GM19467 (cell line): Measurements from ENCODE around the gene CRYBG3.
"Not testable (repeated sequence)": the region's sequence is repeated elsewhere in the genome, so short reads cannot be mapped to it uniquely, and the experiment has no call there.

Source experiments
- ATAC-seq: cut with Tn5 transposase; IDR thresholded peaks from one replicate; pipeline ENCODE4 v1.9.1; 2021; ENCODE audit warnings: mild to moderate bottlenecking, moderate library complexity; ENCODE audit not compliant: unreplicated experiment

Gene CRYBG3

DNA sequence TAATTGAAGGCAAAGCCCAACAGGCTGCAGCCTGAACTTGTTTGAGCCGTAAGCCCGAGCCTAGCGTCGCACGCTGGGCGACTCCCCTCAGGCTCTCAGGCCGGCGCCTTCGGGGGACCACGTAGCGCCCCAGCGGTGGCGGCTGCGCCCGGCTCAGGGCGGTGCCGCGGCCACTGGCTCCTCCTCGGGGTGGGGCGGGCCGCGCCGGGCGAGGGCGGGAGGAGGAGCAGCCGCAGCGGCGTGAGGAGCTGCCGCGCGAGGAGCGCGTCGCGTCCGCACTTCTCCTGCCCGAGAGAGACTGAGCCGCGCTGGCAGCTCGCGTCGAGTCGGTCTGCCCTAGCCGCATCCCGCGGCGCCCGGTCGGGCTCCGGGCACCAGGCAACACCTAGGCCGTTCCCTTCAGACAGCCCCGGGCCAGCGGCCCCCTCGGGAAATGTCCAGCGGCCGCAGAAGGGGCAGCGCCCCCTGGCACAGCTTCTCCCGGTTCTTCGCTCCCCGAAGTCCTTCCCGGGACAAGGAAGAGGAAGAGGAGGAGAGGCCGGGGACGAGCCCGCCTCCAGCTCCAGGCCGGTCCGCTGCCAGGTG lies at the start of gene CRYBG3:
Gene CRYBG3 (plus strand): TSS at position 238 of the 585 bp plus-strand sequence. CDS start 196 bp downstream, at position 434.
- peak; percentile 99 for ATAC-seq

- no peak for ATAC-seq
Measured at GRCh38 chr3:97772926-97773325, 48.9 kb upstream of the CRYBG3 start.

- no peak for ATAC-seq
Measured at GRCh38 chr3:97778152-97778551, 43.7 kb upstream of the CRYBG3 start.

DNA sequence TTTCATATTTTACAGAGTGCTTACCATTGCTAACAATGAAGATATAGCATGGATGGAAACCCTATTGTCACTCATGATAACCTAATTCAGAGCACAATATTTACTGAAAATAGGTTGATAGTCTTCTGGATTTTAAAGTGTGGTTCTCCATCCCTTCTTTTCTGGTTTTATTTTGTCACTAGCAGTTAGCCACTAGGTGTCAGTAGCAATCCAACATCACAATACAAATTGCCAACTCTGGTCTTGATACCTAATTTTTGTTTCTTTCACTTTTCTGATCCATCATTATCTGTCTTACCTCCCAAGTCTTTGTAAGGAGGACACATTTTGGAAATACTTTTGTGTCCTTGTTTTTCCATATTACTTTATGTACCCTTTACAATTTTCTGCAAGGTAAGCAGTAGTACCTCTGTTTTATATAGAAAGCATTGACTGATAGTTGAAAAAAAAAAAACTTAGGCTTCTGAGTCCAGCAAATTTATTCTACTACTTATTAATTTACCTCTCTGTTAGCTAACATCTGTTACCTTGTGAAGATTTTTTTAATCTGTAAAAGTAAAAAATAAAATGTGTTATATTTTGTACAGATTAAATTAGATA lies 28.3 kb upstream of the CRYBG3 start:
- ATAC-seq, result no peak

GRCh38 chr3:97795951-97796350 lies 25.9 kb upstream of the CRYBG3 start:
- no peak for ATAC-seq

GRCh38 chr3:97804471-97804870 lies 17.3 kb upstream of the CRYBG3 start:
- ATAC-seq, result no peak

- ATAC-seq, result no peak
Measured at GRCh38 chr3:97810779-97811390, 10.9 kb upstream of the CRYBG3 start.

GRCh38 chr3:97815149-97815917 lies 6.5 kb upstream of the CRYBG3 start:
- ATAC-seq, result no peak

DNA sequence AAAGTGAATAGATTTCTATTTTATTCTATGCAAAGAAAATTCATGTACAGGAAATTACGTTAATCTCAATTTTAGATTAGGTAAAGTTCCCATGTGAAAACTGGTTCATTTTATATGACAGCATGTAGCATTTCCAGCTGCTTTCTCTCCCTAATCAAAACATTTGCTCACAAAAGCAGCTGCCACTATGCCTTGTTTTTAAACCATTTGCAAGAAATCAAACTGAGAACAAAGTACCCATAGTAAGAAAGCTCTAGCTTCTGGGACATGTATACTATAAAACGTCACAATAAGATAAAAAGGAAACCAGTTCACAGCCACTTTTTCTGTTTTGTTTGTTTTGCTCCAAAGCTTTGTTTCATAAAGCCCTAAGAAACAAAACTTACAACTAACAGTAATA lies 5.0 kb upstream of the CRYBG3 start:
- no peak for ATAC-seq

GRCh38 chr3:97817965-97818364 lies 3.8 kb upstream of the CRYBG3 start:
- ATAC-seq, result no peak

DNA sequence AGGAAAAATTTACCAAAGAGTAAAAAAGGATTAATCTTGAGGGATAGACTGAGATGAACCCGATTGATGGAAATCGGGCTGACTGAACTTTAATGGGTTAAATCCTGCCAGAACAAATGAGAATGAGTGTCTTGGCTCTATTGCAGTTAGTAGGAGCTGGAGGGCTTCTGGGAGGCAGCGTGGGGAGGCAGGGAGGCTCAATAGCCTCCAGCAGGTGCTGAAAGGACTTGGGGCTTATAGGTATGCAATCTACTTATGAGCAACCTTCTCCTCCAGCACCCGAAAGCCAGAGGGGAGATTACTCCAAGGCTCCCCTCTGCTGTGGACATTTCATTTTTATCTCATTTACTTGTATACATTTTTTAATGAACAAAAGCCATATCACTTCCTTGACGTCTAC lies 1.0 kb upstream of the CRYBG3 start:
- ATAC-seq, result no peak

DNA sequence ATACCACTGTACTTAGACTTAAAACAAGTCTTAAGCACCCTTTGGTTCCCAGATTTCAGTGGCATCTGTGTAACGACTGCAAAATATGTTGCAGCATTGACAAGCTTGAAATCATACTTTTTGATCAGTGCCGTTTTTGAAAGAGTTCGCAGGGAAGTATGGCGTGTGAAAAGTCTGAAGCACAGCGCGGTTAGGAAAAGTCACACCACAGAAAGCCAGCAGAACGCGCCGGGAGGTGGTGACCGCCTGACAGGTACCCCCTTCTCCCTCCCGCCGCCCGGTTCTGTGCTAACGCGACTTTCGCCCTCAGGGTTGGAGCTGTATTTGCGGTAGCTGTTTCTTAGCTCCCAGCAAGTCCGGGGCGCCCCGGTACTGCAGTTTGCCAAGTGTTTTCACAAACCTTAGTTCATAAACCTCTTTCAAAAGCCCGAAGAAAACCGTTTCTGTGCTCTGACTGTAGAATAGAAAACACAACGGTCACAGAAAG lies 481 bp upstream of the CRYBG3 start:
- peak; percentile 45 for ATAC-seq

GRCh38 chr3:97822359-97822775 lies 556 bp downstream of the CRYBG3 start:
- peak; percentile 12 for ATAC-seq

- ATAC-seq, result no peak
Measured at GRCh38 chr3:97823046-97824004, 1.5 kb downstream of the CRYBG3 start.

DNA sequence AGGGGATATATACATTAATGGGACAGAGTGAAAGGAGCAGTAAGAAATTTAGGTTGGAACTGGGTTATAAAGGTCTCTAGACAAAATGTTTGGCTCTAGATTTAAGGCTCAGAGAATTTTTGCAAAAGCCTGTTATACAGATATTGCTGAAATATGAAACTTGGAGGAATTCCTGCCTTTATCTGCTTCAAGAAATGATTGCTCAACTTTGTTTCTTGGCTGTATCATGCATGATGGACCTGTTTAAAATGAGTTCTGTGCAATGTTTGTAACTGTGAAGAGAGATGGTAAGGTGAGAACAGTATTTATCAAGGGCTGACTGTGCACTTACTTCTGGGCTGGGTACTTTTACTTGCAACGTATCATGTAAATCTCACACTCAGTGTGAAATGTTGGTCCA lies 3.3 kb downstream of the CRYBG3 start:
- ATAC-seq, result no peak

DNA sequence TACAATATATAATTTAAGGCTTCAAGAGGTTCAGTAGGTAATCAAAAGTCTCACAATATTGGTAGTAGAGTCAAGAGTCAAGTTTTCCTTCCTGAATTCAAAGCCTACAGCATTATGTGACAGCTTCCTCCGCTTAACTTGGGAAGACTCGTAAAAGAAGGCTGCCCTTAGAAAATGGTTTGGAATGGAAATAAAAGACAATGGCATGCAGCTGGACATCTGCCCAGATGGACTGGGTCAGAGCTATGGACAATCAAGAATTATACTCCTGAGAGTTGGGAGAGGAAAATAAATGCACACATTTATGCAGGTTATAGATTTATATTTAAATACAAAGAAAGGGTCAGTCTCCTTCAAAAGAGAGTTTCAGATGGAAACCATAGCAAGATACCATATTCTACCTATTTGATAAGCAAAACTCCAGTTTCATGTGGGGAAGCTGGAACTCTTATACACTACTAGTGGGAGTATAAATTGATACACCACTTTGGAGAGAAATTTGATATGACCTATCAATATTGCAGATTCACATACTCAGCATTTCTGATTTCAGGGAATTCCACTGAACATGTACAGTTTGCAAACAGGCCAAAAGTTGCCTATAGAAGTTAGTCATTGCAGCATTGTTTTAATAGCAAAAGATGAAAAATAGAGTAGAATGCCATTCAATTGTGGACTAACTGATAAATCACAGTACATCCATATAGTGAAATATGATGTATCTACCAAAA lies 6.1 kb downstream of the CRYBG3 start:
- no peak for ATAC-seq

- ATAC-seq, result no peak
Measured at GRCh38 chr3:97829198-97829597, 7.4 kb downstream of the CRYBG3 start.

DNA sequence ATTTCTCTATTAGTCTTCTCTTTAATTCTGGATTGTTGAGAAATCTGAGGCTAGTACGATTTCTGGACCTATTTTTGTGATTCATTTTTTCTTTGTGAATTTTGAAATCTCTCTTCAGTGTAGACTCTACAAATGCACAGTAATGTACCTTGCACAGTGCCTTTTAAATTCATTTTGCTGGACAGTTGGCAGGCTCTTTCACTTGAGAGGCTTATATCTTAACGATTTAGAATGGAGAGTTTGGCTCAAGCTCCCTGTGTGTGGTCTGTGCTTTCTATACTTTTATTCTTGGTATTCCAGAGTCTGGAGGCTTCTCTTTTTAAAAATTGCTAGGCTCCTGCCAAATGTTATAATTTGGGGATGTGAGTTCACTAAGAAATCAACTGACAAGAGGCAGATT lies 8.8 kb downstream of the CRYBG3 start:
- ATAC-seq, result no peak

- no peak for ATAC-seq
Measured at GRCh38 chr3:97831140-97831539, 9.3 kb downstream of the CRYBG3 start.

DNA sequence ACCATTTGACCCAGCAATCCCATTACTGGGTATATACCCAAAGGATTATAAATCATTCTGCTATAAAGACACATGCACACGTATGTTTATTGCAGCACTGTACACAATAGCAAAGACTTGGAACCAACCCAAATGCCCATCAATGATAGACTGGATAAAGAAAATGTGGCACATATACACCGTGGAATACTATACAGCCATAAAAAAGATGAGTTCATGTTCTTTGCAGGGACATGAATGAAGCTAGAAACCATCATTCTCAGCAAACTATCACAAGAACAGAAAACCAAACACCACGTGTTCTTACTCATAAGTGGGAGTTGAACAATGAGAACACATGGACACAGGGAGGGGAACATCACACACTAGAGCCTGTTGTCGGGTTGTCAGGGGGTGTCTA lies 11.4 kb downstream of the CRYBG3 start:
- ATAC-seq, result not testable (repeated sequence)
